GM12801 (cell line): ENCODE results near the gene EDEM2.
A peak's percentile ranks its signal among the peaks of the same experiment; 100 is the strongest.

Source experiments
- TF ChIP-seq, protein P1 (sequence below): IDR thresholded peaks from one replicate; pipeline ENCODE4 v1.5.1; 2011; ENCODE audit warnings: control low read depth; ENCODE audit not compliant: insufficient read length; ENCODE audit errors: extremely low read depth

The EDEM2 gene

GRCh38 chr20:35106827-35107380 lies 40.2 kb downstream of the EDEM2 start:
- TF ChIP-seq, protein P1, sequence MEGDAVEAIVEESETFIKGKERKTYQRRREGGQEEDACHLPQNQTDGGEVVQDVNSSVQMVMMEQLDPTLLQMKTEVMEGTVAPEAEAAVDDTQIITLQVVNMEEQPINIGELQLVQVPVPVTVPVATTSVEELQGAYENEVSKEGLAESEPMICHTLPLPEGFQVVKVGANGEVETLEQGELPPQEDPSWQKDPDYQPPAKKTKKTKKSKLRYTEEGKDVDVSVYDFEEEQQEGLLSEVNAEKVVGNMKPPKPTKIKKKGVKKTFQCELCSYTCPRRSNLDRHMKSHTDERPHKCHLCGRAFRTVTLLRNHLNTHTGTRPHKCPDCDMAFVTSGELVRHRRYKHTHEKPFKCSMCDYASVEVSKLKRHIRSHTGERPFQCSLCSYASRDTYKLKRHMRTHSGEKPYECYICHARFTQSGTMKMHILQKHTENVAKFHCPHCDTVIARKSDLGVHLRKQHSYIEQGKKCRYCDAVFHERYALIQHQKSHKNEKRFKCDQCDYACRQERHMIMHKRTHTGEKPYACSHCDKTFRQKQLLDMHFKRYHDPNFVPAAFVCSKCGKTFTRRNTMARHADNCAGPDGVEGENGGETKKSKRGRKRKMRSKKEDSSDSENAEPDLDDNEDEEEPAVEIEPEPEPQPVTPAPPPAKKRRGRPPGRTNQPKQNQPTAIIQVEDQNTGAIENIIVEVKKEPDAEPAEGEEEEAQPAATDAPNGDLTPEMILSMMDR = no peak

- TF ChIP-seq, protein P1 = no peak
Measured at GRCh38 chr20:35104685-35105295, 42.3 kb downstream of the EDEM2 start.

DNA sequence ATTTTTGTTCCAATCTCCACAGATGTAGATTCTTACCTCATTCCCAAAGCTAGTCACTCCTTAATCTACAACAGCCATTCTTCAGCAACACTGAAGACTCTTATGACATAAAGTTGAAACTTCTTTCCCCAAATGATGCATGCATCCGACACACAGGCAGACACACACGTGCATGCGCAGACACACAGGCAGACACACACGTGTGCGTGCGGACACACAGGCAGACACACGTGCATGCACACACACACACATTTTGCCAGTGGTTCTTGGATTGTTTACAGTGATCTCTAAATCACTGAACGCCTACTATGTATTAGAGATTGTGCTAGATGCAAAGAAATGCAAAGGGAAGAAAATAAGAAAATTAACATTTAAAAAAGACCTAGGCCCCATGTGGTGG lies 45.5 kb downstream of the EDEM2 start:
- TF ChIP-seq, protein P1 = no peak

- TF ChIP-seq, protein P1 = no peak
Measured at GRCh38 chr20:35093267-35093884, 53.8 kb downstream of the EDEM2 start.

GRCh38 chr20:35092524-35093266 lies 54.4 kb downstream of the EDEM2 start, which contains the start of gene TRPC4AP:
Gene TRPC4AP (minus strand): TSS chr20:35092807. CDS start chr20:35092781, 26 bp downstream.
- TF ChIP-seq, protein P1 = peak; percentile 67

DNA sequence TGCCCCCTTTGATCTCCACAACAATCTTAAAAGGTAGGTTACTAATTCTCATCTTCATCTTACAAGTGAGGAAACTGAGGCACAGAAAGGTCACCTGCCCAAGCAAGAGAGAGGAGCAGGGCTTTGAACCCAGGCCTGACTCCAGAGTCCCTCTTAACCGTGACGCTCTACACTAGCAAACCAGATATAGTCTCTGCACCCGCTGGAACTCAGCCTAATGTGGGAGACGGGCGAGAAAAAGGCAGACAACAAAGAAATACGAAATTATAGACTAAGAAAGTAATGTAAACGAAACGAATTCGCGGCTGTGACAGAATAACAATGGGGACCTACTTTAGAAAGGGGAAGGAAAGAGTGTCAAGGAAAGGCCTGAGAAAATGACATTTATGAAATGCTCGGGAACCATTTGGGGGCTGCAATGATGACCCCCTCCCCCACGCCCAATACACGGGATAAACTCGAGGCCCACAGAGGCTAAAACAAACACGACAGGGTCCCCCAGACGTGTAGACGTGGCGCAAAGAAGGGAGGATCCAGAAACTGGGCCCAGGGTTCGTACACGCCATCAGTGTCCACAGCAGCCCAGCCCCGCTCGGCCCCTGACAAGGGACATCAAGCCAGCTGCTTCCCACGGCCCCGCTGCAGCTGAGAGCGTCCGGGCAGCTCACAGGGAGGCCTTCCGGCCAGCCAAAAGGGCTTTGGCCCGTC lies 55.2 kb downstream of the EDEM2 start:
- TF ChIP-seq, protein P1 = no peak
